Measurements from ENCODE around the gene TST.

The TST gene

DNA sequence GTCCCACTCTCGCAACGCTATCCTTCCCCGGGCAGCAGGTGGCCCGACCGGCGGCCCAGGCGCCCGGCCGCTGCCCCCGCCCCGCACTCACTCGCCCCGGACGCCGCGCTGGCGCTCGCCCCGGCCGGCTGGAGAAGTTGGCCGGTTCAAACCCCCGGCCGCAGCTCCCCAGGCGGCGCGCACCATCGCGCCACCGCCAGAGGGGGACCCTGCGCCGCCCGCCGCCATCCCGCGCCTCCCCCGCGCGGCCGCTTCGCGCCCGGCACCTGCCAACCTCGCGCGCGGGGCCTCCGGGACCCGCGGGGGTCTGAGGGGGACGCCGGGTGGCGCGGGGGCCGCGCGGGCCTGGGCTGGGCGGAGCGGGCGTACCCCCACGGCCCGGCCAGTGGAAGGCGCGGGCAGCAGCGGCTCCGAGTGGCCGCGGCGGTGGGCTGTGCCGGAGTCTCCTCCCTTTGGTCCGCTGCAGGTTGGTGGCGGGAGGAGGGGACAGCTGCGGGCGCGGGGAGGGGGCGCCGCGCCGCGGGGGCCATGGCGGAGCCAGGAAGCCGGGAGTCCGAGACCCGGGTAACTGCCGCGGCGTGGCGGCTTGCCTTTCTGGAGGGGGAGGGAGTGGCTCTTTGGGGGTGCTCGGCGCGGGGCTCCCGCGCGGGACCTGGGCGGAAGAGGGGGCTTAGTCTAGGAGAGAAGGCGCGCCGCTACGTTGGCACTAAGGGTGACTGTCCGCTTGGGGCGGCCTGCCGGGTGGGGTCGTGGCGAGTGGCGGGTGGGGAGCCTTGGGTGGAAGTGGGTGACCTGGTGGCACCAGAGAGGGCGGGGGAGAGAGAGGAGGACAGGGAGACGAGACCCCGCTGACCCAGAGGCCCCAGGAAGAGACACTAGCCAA, at the start of gene TST, which contains the start of gene MPST:
Gene TST (minus strand): TSS at position 139 of the 883 bp plus-strand sequence. CDS start 715 bp downstream, outside the sequence.
Gene MPST (plus strand): TSS at position 434 of the 883 bp plus-strand sequence. CDS start 95 bp downstream, at position 529.
- DNase-seq (ENCODE audit: low read depth): no peak

DNA sequence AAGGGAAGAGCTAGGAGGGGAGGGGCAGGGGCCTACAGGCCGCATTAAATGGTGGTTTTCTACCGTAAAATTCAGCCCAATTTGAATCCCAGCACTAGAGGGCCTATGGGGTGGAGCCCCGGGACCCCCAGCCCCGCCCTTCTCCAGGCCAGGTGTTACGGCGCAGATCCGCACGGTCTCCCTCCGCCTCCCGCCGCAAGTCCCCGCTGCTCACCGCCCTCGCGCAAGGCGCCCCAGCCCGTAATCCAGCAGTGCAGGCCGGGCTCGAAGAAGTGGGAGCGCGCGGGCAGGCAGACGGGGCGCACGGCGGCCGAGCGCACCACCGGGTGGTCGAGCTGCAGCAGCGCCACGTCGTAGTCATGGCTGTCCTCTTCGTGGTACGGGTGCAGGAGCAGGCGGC, 49.6 kb upstream of the TST start:
- DNase-seq (ENCODE audit: low read depth): no peak

DNA sequence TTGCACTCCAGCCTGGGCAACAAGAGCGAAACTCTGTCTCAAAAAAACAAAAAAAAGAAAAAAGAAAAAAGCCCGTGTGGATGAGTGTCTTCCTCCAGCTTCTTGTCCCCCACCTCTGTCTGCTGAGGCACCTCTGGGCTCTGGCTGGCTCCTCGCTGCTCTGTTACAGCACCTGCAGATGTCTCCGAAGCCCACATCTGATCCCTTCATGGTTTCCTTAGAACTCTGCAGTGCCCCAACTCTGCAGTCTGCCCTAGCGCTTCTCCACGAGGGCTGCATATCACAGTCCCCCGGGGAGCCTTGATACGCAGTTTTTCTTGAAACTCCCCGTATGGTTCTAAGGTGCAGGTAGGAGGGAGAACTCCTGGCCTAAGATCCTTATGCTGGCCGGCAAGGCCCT, 48.2 kb upstream of the TST start:
- no peak for DNase-seq (ENCODE audit: low read depth)

DNA sequence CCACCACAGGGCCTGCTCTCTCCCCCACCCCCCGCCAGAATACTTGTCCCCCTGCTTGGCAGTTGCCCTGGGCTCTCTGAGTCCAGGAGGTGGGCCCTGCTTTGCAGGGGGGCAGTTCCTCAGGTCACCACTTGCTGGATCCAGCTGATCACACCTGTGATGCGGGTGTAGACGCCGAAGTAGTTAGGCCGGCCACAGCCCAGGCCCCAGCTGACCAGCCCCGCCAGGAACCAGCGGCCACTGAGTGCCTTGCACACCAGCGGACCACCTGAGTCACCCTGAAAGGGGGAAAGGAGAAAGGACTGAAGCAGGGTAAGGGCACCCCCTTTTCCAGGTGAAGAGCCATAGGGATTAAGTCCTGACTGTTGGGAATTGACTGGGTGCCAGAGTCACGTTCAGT, 46.7 kb upstream of the TST start:
- DNase-seq (ENCODE audit: low read depth): no peak

DNA sequence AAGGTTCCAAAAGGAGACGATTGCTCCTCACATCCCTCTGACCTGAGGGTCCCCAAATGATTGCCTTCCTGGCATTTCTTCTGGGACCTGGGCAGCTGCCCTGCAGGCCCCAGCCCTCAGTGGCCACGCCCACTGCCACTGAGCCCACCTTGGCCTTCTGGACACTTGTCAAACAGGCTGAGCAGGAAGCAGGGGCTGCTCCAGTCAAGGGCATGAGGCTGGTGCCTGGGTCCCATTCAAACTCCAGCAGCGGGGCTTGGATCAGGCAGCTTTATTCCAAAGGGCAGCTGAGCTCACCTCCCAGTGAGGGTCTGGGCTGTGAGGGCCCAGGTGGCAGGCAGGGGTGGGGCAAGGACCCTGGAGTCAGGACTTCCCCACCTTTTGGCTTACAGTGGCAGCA, 45.9 kb upstream of the TST start:
- DNase-seq (ENCODE audit: low read depth): no peak

DNA sequence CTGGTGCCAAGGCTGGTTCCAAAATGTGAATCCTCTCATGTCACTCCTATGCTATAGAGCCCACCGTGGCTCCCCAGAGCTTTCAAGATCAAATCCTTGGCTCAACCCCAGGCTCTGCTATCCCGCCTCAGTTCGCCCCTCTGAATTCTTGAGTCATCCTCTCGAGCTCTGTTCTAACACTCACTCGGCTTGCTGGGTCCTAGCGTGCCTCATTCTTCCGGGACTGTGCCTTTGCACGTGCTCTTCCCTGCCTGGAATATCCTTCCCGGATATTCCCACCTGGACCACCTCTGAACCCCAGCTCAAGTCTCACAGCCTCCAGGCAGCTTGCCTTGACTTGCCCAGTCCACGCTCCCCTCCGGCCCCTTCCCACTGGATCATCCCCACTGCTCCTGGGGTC, 45.3 kb upstream of the TST start:
- no peak for DNase-seq (ENCODE audit: low read depth)

DNA sequence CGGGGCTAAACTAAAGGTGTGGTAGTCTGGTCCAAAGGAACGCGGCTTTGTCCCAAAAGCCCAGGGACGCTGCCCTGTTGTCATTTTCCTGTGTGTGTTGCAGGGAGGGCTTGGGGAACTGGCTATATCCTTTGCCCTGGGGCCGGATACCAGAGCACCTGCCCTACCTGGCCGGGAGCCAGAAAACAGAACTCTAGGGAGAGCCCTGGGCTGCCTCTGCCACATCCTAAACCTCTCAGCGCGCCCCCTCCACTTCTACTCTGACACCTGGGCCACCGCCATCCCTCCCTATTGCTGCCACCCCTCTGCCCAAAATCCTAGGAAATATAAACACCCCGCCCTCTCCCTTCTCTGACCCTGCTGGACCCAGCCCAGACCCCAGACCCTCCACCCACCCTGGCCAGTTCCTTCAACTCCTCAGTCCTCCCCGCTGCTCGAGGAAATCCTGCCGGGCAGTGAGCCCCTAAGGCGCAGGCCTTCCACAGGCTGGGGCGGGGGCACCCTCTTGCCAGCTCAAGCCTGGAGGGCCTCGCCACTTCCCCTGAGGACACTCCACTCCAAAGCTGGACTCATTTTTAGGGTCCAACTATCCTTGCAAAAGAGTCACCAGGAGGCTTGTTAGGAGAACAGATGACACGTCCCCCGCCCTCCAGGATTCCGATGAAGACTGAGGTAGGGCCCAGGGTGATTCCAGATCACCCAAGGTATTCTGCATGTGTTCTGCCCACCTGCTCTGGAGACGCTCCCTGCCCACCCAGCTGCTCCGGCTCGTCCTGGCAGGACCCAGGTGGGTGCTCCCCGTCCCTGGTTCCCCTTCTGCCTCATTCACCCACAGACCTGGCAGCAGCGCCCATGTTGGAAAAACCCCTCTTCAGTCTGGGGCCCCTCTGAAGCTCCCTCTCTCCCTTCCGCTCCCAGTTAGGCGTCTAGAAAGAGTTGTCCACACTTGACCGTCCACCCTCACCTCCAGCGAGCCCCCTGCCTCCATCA, 44.5 kb upstream of the TST start:
- DNase-seq (ENCODE audit: low read depth): no peak

DNA sequence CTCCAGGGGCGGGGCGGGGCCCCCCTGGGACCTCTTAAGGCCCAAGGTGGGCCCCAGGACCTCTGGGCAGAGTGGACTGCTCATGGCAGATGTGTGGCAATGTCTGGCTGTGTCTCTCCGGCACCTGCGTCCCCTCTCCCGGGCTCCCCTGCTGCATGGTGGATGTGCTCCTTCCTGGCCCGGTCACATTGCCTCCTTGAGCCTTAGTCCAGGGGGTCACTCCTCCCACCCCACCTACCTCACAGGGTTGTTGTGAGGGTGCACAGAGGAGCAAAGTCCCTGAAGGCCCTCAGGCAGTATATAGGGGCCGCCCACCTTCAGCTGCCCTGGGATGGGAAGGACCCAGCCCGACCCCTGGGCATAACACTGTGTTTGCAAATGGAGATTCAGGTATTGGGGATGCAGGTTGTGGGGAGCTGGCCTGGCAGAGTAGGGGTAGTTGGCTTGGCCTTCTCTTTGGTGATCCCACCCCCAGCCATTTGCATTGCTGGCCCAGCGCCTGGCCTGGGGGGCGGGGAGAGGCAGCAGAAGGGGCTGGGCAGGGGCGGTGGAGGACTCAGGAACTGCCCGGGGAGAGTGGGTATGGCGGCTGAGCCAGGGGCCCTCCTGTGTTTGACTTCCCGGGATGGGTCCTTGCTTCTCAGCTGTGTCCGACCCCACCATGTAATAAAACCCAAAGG, 43.6 kb upstream of the TST start:
- no peak for DNase-seq (ENCODE audit: low read depth)

DNA sequence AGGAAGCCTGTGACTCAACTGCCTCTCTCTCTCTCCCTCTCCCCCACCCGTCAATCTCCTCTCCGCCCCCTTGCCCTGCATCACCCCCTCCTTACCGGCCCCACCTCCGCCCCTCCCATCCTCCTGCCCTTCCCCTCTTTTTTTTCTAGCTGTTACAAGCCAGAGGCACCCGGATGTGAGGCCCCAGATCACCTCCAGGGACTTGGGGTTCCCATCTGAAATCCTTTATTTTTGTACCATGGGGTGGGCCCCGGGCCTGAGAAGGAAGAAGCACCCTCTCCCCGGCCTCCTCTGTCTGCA, 43.1 kb upstream of the TST start:
- DNase-seq (ENCODE audit: low read depth): no peak

DNA sequence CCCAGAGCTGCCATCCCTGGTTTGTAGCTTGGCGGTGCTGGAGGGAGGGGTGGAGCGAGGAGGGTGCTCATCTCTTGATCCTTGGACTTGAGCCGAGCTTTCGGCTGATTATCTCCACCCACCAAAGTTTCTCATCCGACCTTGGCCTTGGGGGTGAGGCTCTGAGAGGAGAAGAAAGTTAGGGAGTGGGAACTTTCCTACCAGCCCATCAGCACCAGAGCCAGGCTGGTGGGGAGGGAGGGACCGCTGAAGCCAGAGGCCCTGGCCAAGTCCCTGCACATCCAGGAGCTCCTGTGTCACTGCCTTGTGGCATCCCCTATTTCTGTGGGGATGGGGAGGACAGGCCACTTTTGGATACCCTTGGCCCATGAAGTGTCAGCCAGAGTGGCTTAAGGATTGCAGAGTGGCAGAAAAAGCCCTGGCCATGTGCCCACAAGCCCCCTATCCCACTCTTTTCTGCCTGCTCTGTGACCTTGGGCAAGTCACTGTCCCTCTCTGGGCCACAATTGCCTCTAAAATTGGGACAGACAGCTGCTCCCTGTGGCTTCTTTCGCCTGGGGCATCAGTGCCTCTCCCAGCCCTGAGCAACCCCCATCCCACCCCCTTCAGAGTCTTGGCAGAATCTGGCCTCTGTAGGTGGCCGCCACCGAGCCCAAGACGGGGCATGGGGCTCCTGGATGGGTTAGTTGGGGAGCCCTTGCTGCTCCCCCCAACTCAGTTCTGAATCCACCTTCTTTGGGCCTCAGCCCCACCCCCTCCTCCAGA, 42.5 kb upstream of the TST start:
- no peak for DNase-seq (ENCODE audit: low read depth)

DNA sequence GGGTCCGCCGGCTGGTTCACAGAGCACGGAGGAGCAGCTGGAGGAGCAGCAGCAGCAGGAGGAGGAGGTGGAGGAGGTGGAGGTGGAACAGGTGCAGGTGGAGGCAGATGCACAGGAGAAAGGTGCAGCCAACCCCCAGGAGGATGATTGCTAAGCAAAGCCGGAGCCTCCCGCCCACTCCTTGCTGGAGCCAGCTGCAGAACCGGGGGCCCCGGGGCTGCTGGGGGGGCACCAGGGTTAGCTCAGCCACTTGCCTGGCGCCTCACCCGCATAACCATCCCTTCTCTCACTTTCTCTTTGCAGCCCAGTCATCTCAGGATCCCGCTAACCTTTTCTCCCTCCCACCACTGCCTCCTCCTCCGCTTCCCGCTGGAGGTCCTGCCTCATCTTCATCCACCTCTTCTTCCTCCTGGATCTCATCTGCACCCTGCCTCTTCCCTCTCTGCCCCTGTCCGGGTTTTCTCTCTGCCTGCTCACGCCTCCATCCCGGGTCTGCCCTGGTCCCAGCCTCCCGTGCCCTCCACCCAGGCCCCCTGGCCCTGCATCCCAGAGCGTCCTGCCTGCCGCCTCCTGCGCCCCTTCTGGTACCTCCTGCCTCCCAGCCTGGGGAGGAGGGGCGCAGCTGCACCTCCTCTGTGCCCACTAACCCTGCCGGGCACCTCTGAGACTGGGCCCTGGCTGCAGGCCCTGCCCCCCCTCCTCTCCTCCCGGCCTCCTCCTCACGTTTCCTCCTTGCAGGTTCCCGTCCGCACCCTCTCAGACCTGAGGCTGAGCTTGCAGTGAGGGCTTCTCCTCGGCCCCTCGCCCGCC, 41.8 kb upstream of the TST start:
- DNase-seq (ENCODE audit: low read depth): no peak

DNA sequence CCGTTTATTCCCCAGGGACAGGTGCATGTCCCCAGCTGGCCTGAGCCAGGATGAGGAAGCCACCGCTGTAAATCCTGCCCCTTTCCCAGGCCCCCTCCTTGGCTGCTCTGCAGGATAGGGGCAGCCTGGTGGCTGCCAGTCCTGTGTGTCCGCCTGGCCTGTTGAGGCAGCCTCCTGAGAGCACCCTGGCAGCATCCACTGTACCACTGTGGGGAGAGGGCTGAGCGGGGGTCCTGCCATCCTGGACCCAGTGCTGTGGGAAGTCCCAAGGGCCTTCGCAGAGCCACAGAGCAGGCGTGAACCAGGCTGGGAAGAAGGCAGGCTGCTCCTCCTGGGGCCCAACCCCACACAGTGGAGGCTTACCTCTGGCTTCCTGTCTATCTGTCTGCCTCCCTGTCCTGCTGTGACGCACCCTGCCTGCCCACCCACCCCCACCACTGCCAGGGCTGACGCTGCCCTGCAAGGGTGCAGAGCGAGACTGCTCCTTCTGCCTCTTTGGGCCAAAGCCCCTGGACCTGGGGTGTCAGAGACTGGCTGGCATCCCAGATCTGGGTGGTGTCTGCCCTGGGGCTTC, 40.7 kb upstream of the TST start:
- no peak for DNase-seq (ENCODE audit: low read depth)

DNA sequence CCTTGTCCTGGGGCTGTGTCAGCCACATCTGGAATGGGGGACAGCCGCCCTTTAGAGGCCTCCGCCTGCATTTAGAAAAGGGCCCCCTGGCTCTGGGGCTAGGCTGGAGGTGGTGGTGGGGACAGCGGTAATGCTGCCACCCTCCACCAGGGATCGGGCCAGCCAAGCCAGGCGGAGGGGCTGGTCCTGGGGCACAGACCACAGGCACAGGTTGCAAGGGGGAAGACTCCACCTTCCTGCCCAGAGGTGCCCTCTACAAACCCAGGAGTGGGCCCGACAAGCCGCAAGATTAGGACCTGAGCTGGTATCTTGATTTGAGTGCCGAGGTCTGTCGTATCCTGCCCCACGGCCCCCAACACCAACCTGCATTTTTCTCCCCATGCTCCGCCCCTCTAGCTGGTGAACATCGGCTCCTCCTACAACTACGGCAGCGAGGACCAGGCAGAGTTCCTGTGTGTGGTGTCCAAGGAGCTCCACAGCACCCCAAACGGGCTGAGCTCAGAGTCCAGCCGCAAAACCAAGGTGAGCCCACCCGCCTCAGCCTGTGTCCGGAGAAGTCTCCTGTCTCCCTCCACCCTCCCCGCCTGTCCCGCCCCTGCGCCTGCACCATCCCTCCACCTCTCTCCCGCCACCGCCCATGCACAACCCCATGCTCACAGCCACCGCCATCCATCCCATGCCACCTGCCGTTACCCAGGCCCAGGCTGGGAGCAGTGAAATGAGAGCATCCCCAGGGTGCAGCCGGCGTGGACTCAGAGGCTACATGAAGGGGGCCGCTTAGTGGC, 39.9 kb upstream of the TST start:
- DNase-seq (ENCODE audit: low read depth): no peak

DNA sequence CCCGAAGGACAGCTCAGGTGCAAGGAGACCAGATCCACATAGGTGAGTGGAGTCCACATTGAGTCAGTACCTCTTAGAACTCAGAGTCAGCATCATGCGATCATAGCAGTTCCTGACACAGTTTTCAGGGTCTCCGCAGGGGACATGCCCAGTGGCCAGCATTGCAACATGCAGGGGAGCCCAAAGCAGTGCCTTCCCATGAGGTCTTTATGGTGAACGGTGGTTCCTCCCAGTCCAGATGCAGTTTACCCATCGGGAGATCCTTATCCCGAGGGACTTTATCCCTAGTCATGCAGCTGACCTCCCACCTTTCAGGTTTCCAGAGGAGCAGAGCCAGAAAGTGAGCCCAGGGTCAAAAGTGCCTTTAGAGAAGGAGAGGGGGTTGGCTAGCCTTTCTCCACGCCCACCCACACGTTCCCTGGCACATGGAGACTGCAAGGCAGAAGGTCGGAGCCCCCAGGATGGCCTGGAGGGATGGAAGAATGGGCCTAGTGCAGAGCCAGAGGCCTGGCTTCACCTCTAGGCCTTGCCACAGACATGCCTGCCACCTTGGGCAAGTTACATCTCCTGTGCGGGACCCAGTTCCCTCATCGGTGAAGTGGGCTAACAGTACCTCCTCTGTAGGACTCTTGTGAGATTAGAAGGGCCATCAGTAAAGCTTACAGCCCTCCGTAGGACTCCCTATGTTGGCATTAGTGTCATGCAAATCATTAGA, 38.7 kb upstream of the TST start:
- DNase-seq (ENCODE audit: low read depth): no peak

DNA sequence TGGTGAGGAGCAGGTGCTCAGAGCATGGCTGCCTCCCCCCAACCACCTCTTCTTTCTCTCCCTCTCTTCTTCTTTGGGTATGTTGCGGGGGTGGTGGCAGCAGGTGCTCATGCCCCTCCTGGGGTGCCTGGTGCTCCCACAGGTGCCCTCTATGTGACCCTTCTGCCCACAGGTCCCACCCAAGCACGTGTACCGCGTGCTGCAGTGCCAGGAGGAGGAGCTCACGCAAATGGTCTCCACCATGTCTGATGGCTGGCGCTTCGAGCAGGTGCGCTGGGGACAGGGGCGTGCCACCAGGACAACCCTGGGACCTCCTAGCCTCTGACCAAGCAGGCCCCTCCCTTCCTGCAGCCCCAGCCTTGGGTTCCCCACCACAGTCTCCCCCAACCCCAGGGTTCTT, 38.0 kb upstream of the TST start:
- no peak for DNase-seq (ENCODE audit: low read depth)

DNA sequence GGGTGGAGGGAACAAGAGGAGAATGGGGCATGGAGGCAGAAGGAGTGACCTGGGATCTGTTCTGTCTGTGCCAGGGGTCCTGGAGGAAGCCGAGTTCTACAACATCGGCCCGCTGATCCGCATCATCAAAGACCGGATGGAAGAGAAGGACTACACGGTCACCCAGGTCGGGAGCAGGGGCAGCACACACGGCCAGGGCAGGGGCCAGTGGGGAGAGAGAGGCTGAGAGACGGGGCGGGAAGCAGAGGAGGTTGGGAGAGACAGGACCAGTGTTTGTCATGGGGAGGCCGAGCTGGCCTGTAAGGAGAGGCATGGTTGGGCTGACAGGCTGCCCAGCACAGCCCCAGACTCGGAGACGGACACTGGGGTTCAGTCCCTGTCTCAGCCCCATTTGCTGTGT, 37.0 kb upstream of the TST start:
- no peak for DNase-seq (ENCODE audit: low read depth)

DNA sequence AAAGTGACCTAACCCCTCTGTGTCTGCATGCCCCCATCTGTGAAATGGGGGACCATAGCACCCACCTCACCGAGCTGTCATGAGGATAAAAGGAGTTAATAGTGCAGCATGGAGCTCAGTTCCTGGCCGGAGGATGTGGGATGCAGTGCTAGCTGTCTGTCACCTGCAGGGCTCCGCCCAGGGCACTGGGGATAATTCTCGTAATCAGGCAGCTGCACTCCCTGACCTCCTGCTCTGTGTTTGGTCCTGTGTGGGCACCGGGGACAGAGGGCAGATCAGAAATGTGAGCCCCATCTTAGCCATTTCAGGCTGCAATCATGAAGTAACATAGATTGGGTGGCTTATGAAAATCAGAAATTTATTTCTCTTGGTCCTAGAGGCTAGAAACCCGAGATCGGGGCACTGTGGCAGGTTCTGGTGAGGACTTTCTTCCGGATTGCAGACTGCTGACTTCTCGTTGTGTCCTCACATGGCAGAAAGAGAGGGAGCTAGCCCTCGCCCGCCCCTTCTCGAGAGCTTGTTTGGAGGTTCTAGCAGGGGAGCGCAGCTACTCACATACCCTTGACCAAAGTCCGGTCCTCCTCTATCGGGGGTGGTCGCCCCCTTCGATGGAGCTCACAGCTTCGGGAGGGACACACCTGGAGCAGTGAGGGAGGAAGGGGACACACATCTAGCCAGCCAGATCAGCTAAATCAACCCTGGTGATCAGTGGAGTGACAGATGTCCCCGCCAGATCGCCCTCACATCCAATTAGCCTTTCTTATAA, 35.5 kb upstream of the TST start:
- no peak for DNase-seq (ENCODE audit: low read depth)

DNA sequence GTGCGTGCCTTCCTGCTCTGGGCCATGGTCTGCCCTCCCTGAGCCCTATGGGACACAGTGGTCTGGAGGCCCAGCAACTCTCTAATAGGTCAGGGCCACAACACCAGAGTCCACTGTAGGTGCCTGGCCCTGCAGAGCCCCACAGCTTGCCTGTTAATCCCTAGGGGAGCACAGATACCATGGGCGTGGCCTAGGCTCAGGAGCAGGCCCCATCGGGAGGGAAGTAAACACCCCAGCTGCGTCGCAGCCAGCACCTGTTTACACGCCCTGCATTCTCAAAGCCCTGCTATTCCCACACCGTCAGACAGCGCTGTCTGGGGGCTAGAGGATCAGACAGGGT, 34.8 kb upstream of the TST start:
- DNase-seq (ENCODE audit: low read depth): no peak

Measured in fibroblast of the conjunctiva (primary cell).